NCI-H1930 (cell line): ENCODE data around the gene IQCH.

Experiments
- DNase-seq, 2 experiments: peaks; one replicate each; lab custom pipeline; 2025; lab: John Stamatoyannopoulos, UW

Gene IQCH

GRCh38 chr15:67394873-67395639, 140.5 kb downstream of the IQCH start:
- DNase-seq, result no peak

DNA sequence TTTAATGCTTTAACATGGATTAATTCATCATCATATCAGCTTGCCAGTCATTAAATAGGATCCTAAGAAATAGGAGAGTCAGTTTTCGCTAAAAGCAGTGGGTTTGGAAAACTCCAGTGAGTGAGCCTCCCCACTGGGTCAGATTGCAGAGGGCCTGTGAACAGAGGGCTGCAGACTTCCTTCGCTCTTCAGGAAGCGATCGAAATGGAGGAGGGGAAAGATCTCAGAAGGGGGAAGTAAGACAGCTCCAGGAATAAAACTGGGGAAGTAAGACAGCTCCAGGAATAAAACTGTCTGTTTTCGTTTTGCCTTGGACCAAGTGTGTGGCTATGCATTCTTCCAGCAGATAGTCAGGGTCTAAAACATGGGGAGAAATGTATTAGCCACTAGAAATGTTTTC, 141.5 kb downstream of the IQCH start:
- DNase-seq, result no peak

DNA sequence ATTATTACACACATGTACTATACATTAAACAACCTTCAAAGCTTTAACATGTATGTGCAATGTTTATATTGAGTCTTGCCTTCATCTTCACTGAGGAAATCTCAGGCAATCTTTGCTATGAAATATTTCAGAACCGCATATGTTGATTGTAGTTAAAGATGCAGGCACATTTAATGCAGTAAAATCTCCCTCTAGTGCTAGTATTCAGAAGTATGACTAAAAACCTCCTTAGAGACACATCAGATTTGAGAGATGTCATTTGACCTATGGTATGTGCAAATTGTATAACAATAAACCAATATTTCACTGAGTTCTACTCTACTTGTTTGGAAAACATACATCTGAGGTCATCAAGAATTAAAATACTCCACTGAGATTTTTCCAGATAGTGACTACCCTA, 142.6 kb downstream of the IQCH start:
- DNase-seq, result no peak

GRCh38 chr15:67399925-67400324, 145.3 kb downstream of the IQCH start:
- DNase-seq, result no peak

DNA sequence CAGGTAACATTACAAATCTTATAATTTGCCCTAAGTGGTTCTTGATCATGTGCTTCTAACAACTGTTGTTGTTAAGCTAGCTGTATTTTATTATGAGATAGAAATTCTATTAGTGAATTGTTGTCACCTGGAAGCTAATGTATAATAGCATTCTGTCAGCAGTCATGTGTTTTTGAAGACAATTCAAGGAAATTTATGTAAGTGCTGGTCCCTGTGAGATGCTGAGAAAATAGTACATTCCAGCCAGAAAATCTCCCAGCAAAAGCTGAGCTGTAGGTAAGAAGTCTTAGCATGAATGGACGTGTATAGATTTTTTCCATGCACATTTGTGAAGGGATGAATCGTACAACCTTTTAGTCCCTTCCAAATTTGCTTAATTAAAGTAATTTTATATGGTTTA, 146.3 kb downstream of the IQCH start:
- DNase-seq, result no peak

DNA sequence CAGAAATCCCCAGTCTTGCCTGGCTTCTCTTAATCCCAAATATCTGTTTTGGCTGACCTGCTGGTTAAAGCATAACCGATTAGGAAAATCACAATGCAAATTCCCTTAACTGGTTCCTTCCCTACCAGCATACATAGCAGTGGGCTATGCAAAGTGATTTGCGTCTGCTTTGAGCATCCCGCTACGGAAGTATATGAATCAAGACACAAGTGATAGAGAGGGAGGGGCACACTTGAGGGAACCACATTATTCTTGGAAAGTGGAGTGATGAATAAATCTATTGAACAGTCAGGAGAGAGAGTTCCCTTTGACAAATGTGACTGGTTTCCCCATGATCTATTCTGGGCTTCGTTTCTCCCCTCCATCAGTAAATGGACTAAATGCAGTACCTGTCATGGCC, 146.8 kb downstream of the IQCH start:
- DNase-seq, result no peak

- no peak for DNase-seq
These were observed 149.0 kb downstream of the IQCH start for GRCh38 chr15:67403428-67404154.

DNA sequence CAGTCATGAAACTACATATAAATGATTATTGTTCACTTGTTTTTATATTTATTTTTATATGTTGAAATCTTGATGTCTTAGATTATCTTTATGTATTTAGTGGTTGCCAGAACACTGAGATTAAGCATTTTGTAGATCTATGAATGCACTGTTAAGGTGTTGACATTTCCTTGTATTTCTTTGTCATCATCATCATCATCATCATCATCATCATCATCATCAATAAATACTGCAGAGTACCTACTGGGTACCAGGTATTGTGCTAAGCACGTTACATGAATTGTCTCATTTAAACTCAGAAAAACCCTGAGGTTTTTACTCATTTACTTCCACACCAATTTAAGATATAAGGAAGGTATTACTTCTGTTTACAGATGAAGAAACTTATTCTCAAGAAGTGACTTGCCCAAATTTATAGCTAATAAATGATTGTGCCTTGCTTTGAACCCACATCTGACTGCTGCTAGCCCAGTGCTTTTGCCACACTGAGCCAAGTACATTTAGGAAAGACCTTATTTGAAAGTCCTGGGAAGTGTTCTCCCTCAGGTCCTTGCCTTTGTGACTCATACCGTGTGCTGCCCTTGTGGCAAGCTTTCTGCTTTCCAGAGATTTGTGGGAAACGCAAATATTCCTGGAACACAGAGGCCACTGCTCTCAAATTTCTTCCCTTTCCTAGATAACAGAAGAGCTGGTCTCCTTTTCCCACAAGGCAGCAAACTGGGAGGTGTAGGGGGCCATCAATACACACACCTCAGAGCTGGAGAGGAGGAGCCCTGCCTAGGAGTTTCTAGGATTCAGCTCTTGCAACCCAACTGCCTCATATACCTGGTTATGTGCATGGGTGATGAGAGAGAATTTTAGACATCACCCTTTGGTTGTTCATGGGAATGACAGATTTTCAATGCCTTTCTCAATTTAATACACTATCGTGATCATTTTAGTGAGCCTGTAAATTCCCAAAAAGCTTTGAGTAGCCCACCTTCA, 150.9 kb downstream of the IQCH start:
- DNase-seq, result no peak

DNA sequence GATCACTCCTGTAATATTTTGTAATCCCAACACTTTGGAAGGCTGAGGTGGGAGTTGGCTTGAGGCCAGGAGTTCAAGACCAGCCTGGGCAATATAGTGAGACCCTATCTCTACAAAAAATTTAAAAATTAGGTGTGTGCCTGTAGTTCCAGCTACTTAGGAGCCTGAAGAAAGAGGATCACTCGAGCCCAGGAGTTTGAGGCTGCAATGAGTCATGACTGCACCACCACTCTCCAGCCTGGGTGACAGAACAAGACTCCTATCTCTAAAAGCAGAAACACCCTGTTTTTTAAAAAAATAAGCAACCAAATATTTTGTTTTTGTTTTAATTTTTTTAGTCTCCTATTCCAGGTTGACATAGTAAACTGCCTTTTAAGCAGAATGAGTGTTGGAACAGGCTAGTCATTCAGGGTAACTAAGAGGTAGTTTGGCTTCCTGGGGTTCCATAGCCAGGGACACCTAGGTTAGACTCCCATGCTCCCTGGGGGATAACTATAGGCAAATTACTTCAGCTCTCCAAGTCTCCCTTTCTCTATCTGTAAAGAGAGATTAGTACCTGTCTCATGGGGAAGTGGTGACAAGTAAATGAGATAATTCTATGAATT, 151.8 kb downstream of the IQCH start:
- DNase-seq, result peak in 1 of 2 experiments; percentile 26

DNA sequence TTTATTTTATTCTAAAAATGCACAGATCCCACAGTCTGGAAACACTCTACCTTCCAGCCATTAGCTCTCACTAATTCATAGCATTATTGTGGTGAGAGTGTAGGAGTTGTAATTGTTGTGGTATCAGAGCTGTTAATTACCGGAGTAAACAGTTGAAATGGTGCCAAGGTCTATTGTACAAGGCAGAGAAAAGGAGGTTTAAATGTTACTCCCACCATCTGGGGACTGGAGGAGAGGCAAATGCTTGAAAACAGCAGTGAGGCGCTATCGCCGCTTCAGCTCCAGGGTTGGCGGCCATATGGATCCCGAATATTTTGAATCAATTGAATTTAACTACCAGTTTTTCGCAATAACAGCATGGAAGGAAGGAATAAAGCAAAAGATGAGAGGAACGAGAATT, 153.2 kb downstream of the IQCH start:
- DNase-seq, result peak; percentile 67 to 72

DNA sequence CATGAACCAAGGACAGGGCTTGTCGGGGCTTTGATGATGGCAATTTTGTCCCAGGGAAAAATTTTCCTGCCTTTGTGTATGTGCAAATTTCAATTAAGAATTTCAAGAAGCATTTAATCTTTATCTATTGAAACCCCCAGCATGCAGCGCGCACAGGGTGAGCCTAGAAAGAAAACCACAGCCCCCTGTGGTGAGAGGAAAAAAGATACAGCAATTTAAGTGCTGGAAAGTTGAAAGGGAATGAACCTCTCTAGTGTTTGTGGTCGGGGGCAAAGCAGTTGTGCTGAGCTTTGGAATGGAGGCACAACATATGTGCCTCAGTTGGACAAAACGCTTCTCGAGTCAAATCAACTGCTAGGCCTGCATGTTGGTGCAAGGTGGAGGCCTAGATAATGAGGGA, 154.6 kb downstream of the IQCH start:
- DNase-seq, result peak; percentile 48 to 60

- DNase-seq, result no peak
These were observed 156.9 kb downstream of the IQCH start for GRCh38 chr15:67411486-67411885.

- no peak for DNase-seq
These were observed 159.3 kb downstream of the IQCH start for GRCh38 chr15:67413770-67414390.

- no peak for DNase-seq
These were observed 160.6 kb downstream of the IQCH start for GRCh38 chr15:67415181-67415580.

DNA sequence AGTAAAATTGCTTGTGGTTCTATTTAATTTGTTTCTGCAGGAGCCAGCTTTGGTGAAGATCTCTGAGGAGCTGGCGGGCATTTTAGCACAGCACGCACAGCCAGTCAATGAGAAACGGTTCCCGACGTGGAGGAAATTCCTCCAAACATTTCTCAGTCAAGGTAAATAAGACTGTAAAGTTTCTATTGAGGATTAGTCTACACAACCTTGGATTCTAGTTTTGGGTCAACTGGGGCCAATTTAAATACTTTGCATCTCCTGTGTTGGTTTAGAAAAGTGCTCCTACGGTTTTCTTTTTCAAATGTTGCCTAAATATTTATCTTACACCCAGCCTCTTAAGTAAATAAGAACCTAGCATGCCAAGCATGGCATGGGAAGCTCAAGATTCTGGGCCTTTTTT, 162.3 kb downstream of the IQCH start:
- DNase-seq, result no peak

GRCh38 chr15:67419705-67420104, 165.1 kb downstream of the IQCH start:
- DNase-seq, result no peak

DNA sequence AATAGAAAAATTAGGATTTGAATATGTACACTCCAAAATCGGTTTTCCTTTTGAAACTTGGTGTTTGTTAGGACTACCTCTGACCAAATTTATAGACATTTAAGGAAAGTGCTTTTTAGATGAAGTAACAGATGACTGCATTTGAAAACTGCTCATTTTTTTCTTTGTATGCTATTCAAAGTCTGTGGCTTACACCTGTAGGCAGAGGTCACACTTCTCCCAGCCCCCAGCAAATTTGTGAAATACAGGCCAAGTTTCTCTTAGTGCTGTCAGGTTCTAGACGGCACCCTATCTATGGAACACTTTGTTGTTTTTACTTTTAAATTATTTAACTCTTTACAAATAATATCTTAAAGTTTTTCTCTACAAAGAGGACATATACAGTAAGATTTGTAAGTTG, 165.6 kb downstream of the IQCH start:
- no peak for DNase-seq

DNA sequence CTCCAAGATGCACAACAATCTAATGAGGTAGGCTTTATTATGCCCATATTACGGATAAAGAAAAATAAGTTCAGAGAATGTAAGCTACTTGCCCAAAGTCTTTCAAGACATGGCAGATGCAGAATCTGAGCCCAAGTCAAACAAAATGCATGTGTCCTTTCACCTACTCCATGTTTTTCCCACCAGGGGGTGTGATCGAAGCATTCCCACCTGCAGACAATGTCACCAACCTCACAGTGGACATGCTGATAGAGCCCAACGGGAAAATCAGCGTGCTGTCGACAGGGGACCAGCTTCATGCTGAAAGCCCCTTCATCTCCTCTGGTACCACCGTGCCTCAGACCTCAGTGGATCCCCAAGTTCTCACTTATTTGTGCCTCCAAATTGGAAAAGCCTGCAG, 166.5 kb downstream of the IQCH start:
- DNase-seq, result no peak

DNA sequence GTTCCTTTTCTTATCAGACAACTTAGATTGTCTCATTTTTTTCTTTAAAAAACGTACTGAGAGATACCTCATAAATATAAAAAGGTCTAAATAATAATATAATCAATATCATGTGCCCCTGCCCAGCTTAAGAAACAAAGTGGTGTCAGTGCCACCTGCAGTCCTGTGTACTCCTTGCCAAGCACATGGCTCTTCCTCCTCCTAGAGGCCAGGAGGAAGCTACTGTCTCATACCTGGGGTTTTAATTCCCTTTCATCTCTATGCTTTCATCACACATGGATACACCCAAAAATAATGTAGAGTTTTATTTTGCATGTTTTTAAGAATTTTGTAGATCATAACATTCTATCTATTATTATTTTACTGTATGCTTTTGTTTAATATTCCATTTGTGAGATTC, 167.7 kb downstream of the IQCH start:
- no peak for DNase-seq

GRCh38 chr15:67433495-67434099, 179.0 kb downstream of the IQCH start:
- no peak for DNase-seq
